HepG2 (cell line): Measurements from ENCODE around the gene KIF26B. TPM values are rescaled to one million over a fixed set of nuclear protein-coding genes. Genes with fewer than 3 reads are reported as not detected.

Experiments
- PAWR ChIP-seq: sonication (generic); formaldehyde crosslinking; IDR thresholded peaks from 2 replicates; pipeline ENCODE4 v1.4.0; 2020; ENCODE audit warnings: missing genetic modification reagents, mild to moderate bottlenecking, borderline replicate concordance
- WIZ ChIP-seq: sonication (generic); formaldehyde crosslinking; IDR thresholded peaks from 2 replicates; pipeline ENCODE4 v1.5.1; 2020; ENCODE audit warnings: mild to moderate bottlenecking, missing genetic modification reagents
- ZNF407 ChIP-seq: sonication (generic); formaldehyde crosslinking; IDR thresholded peaks from one replicate; pipeline ENCODE4 v1.5.1; 2020; ENCODE audit warnings: mild to moderate bottlenecking, missing genetic modification reagents; ENCODE audit errors: not compliant biosample characterization
- ZNF607 ChIP-seq: sonication (generic); formaldehyde crosslinking; IDR thresholded peaks from 2 replicates; pipeline ENCODE4 v1.5.1; 2020; ENCODE audit warnings: missing genetic modification reagents, mild to moderate bottlenecking, borderline replicate concordance
- polyA plus RNA-seq, 8 experiments: library from polyadenylated mRNA; depleted of rRNA in 3 of 8; stranded (reverse) in 7 of 8; unstranded in 1 of 8; fragments of >200 nt; fragmentation: Illumina TruSeq in 4 of 8; extraction: Trizol in 4 of 8; gene quantifications; 2 replicates each; pipeline versions ENCODE4 v1.2.1 to v1.2.3, GENCODE V29; 2011 to 2016; ENCODE audit warnings: low read depth in 4 of 8, missing spikeins in 1 of 8, mixed read lengths in 1 of 8; ENCODE audit not compliant: insufficient read depth in 1 of 8
- total RNA-seq, 5 experiments: library from RNA; depleted of rRNA; stranded (reverse); fragments of >200 nt; fragmentation: Illumina TruSeq; extraction: Trizol; gene quantifications; 2 replicates each; pipeline ENCODE4 v1.2.3, GENCODE V29; 2016; ENCODE audit warnings: low read depth in 1 of 5

Gene KIF26B
- total and polyA plus RNA-seq, 2 of the 13 experiments (the other 11 are each of a cell fraction or from before 2014, with no cell fraction given): 0.08 to 0.09 TPM

GRCh38 chr1:245598524-245599305, 443.9 kb downstream of the KIF26B start (continued):
- TF ChIP-seq ZNF407 (CRISPR knock-in tag) (no peak), PAWR (CRISPR knock-in tag) (no peak), WIZ (CRISPR knock-in tag) (no peak), ZNF607 (no peak)
